ENCODE results near the gene CDH2.
"Not testable (repeated sequence)": the region's sequence is repeated elsewhere in the genome, so short reads cannot be mapped to it uniquely, and the experiment has no call there.

CDH2 gene

GRCh38 chr18:27976806-27977408, 200.0 kb downstream of the CDH2 start:
- DNase-seq = no peak

DNA sequence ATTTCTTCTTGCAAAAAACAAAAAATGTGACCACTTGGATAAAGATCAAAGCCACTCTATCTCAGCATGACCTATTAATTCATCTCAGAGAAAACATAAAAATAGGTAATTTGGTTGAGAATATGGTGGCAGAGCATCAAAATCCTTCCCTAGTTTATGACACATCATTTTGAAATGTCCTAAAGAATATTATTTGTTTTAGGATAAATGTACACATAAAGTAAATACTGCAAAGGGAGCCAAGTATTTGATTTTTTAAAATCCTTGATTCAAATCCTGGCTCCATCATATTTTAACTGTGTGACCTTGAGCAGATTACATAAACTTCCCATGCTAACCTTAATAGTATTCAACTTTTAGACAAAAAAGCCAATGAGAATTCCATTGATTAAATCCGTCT, 206.6 kb downstream of the CDH2 start:
- DNase-seq = no peak

GRCh38 chr18:27969206-27969605, 207.7 kb downstream of the CDH2 start:
- DNase-seq = no peak

DNA sequence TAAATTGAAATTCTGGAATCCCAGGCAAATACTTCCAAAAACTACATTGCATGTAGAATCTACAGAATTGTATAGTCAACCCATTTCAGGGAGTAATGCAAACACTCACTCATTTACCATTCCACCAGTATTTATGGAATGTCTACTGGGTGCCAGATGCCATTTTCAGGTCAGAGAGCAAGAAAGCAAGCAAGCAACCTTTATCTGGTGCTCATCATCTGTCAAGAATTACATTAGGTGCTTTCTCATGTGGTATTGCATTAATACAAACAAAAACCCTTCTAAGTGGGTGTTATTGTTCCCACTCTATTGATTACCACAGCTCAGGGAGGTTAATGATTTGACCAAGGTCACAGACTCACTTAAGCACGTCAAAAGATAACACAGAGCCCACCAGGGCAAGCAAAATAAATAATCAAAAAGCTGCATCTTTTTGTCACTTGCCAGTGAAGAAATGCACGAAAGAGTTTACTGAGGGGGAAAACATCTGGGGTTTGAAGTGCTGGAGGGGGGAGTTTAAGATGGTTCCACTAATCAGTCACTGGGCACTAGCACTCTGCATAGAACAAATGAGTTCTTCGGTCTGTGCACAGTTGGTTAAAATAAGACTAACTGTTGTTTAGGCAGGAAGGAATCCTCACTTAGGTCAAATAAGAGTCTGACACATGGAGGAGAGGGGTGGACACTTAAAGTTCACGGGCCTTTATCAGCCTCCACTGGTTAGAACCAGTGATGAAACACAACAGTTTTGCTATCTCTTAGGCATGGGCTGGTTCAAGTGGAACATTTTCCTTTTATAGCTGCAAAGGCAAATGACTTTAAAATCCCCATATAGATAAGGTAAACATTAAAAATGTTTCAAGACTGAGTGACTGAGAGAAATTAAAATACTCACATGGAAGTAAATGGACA, 208.8 kb downstream of the CDH2 start:
- DNase-seq = no peak

DNA sequence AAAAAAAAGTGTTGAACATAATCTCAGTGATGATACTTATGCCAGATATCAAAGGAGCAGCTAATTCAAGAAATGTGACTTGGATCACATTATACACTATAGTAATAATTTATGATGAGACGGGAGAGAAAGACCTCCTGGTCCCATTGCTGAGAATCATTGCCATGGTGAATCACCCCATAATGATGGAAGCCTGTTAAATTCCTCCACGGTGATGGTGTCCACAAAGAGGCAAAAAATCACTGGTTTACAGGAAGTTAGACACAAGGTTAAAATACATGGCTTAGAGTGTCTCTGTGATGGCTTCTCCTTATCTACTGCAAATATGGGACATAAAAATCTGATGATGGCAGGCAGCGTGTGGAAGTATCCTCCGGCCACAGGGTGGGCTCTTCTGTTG, 210.0 kb downstream of the CDH2 start:
- DNase-seq = no peak

DNA sequence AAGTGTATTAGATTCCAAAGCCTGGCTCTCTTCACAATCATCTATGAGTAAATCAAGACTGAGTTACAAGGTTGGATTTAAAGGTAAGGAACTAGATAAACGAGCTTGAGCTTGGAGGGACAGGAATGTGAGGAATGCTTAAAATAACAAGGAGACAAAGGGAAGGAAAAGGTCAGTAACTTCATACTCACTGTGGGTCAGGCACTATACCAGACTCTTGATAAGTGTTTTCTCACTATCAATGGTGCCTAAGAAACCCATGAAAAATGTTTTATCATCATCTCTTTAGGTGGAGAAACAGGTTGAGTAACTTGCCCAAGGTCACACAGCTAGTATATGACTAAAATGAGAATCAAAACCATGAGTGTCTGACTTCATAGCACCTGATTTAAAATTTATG, 212.1 kb downstream of the CDH2 start:
- no peak for DNase-seq

DNA sequence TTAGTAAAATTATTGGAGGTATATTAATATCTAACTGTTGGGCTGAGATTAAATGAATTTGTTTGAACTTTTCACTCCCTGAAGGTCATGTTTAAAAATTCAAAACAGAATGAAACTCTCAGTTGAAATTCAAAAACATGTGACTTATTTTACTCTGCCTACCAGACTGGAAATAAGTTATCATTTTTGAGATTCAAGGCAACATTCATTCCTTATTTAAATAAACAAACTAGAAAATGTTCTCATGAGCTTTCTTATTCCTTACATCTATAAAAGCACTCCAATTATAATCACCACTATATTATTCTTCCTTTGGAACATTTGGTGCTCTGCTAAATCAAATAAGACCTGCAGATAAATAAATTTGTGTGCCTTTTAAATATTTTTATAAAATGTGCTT, 217.8 kb downstream of the CDH2 start:
- no peak for DNase-seq

- DNase-seq = no peak
Observed at GRCh38 chr18:27956001-27956640, 220.8 kb downstream of the CDH2 start.

DNA sequence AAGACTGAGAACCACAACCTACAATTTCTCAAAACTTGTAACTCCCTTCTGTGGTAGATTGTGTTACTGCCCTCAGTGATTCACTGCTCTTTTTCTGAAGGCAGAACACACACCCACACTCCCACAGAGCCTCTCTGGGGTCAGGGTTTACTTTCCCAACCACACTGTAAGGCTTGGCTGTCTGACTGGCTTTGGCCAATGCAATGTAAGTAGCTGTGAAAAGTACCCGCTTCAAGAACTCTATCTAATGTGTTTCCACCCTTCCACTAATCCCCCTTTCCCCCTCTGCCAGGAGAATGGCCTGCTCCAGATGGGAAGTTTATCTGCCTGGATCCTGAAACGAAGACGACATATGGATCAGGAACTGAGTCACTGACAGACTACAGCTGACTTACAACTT, 222.7 kb downstream of the CDH2 start:
- DNase-seq = no peak

DNA sequence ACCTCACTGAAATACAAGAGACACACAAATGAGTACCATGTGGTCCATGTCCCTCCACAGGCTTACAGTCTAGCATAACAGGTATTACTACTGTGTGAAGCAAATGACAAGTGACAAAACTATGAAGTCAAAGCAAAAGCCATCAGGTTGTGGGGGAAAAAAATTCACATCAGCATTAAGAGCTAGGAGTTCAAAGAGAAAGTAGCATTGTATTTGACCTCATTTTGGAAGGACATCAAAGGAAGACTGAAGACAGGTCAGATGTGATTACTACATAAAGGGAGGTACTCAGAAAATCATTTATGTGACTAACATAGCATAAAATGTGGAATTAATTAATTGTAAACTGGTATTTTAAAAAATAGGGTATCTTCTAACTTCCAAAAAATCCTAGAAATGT, 224.2 kb downstream of the CDH2 start:
- DNase-seq = no peak

GRCh38 chr18:27950648-27951228, 226.2 kb downstream of the CDH2 start:
- no peak for DNase-seq

DNA sequence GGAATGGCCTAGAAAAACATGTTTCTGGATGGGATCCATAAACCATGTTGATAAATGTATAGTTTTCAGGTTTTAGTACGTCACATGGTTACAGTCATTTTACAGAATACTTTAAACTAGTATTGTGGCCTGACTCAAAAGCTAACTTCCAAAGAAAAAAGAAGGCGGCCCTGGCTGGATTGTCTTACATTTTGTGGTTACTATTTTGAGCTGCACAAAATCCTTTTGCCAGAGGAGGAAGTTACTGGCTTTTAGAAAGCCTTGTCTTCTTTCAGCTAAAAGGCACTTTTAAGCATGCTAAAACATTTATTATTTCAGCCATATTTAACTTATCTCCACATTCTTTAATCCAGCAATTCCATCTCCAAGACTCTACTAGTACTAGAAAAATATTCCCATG, 227.9 kb downstream of the CDH2 start:
- no peak for DNase-seq

GRCh38 chr18:27942706-27943105, 234.2 kb downstream of the CDH2 start:
- DNase-seq = no peak

- DNase-seq = no peak
Observed at GRCh38 chr18:27931535-27931934, 245.4 kb downstream of the CDH2 start.

DNA sequence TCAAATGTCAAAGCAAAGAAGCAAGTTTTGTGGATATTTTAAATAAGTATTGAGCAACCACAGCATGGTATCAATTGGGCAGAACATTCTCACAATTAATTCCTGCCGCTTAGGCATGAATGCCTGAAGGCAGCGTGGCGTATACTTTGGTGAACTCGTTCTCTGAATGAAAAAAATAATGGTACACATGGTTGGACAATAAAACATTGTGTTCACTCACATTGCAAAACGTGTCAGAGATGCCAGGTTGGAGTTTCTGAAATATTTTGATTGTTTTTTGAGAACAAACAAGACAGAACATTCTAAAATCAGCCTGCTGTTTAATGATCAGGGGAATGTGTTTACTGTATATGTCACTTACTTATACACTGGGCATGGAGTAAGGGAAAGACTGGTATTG, 254.2 kb downstream of the CDH2 start:
- DNase-seq = no peak

- no peak for DNase-seq
Observed at GRCh38 chr18:27921904-27922751, 254.8 kb downstream of the CDH2 start.

- no peak for DNase-seq
Observed at GRCh38 chr18:27921392-27921791, 255.5 kb downstream of the CDH2 start.

DNA sequence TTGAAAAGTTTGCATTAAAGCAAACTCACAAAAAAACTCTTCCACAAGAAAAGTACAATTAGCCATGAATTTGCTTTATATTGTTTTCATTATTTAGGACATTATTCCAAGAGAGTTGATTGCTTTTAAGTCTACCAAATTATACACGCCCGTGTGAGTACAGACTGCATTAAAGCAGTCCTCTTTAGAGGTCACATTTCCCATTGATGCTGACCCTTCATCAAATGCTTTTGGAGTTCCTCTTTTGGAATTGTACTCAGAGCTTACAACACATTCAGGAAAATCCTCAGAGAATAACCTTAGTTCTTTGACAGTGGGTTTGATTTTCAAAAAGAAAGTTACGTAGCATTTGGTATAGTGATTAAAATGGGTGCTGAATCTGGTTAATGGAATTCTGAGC, 256.1 kb downstream of the CDH2 start:
- no peak for DNase-seq

- DNase-seq = not testable (repeated sequence)
Observed at GRCh38 chr18:27906189-27906588, 270.7 kb downstream of the CDH2 start.

GRCh38 chr18:27903906-27904305, 273.0 kb downstream of the CDH2 start:
- DNase-seq = no peak

GRCh38 chr18:27901424-27902226, 275.3 kb downstream of the CDH2 start:
- DNase-seq = no peak

Measured in stimulated activated CD4-positive, alpha-beta T cell treated with anti-CD3 and anti-CD28 coated beads, Interleukin-12 subunit alpha, Interleukin-12 subunit beta, amount 100 ng/mL, for 4 hours (primary cell).